Measurements from ENCODE around the gene GPR39.

Gene GPR39

GRCh38 chr2:132623096-132623839 lies 206.7 kb downstream of the GPR39 start:
- TF ChIP-seq, protein P1, sequence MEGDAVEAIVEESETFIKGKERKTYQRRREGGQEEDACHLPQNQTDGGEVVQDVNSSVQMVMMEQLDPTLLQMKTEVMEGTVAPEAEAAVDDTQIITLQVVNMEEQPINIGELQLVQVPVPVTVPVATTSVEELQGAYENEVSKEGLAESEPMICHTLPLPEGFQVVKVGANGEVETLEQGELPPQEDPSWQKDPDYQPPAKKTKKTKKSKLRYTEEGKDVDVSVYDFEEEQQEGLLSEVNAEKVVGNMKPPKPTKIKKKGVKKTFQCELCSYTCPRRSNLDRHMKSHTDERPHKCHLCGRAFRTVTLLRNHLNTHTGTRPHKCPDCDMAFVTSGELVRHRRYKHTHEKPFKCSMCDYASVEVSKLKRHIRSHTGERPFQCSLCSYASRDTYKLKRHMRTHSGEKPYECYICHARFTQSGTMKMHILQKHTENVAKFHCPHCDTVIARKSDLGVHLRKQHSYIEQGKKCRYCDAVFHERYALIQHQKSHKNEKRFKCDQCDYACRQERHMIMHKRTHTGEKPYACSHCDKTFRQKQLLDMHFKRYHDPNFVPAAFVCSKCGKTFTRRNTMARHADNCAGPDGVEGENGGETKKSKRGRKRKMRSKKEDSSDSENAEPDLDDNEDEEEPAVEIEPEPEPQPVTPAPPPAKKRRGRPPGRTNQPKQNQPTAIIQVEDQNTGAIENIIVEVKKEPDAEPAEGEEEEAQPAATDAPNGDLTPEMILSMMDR (IDR thresholded peaks at IDR 0.05), result no peak

- TF ChIP-seq, protein P1 (IDR thresholded peaks at IDR 0.05), result no peak
Measured at GRCh38 chr2:132627536-132627935, 210.9 kb downstream of the GPR39 start.

- TF ChIP-seq, protein P1 (IDR thresholded peaks at IDR 0.05), result no peak
Measured at GRCh38 chr2:132632000-132632649, 215.5 kb downstream of the GPR39 start.

DNA sequence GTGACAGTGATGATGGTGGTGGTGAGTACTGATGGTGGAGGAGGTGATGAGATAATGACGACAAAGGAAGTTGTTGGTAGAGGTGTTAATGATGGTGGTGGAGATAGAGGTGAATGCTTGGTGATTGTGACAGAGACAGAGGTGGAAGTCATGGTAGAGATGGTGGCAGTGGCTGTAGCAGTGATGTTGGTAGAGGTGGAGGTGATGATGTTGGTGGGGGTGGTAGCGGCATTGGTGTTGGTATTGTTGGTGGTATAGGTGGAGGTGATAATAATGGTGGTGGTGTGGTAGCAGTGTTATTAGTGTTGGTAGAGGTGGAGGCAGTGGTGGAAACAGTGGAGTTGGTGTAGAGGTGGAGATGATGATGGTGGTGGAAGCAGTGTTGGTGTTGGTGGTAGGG lies 217.0 kb downstream of the GPR39 start:
- TF ChIP-seq, protein P1 (IDR thresholded peaks at IDR 0.05), result no peak

- TF ChIP-seq, protein P1 (IDR thresholded peaks at IDR 0.05), result no peak
Measured at GRCh38 chr2:132636346-132636745, 219.7 kb downstream of the GPR39 start.

DNA sequence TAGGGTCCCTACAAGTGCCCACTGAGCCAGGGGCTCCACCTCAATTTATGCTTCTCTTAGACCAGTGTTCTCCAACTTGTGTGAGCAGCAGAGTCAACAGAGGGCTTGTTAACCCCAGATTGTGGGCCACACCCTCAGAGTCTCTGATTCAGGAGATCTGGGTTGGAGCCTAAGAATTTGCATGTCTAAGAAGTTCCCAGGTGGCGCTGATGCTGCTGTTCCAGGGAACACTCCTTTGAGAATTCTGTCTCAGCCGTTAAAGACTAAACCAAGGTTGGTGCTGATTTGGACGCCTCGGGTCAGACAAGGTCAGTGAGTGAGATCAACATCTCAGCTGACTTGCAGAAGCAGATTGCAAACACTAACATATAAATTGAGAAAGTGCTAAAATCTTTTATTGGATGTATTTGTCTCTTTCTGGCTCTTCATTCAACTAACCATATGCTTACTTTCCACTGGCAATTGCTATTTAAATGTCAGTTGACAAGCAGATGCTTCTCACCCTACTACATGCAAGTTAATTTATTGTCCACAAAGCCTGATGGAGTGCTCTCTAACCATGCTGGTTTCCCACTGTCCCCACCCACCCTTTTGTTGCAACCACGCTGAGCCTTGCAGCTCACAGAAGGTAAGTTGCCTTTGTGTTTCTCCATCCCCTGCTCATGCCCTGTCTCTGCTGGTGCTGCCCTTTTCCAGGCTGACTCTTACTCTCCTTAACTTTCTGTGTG lies 221.9 kb downstream of the GPR39 start:
- TF ChIP-seq, protein P1 (IDR thresholded peaks at IDR 0.05), result no peak

GRCh38 chr2:132640116-132640515 lies 223.5 kb downstream of the GPR39 start:
- TF ChIP-seq, protein P1 (IDR thresholded peaks at IDR 0.05), result no peak

All from LNCAP (cell line).